DLD1 (cell line): ENCODE measurements around the gene PGA4.
"Not testable (repeated sequence)": the region's sequence is repeated elsewhere in the genome, so short reads cannot be mapped to it uniquely, and the experiment has no call there.

Source experiments
- in situ Hi-C: cut with HindIII; loops from 2 replicates; pipeline ENCODE4 v1.10.0; 2017; ENCODE audit warnings: low sequenced_read_pairs

PGA4 gene

DNA sequence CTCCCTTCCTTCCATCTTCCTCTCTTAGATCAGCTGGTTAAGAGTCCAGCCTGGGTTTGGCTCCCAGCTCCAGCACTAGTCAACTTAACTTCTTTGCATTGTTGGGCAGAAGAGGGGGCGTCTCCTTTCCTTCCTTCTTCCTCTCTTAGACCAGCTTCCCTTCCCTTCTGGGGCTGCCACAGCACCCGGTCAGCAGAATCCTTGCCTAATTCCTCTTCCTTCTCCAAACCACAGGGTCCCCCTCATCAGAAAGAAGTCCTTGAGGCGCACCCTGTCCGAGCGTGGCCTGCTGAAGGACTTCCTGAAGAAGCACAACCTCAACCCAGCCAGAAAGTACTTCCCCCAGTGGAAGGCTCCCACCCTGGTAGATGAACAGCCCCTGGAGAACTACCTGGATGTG lies 18.3 kb upstream of the PGA4 start:
- in situ Hi-C loops: not testable (repeated sequence)

DNA sequence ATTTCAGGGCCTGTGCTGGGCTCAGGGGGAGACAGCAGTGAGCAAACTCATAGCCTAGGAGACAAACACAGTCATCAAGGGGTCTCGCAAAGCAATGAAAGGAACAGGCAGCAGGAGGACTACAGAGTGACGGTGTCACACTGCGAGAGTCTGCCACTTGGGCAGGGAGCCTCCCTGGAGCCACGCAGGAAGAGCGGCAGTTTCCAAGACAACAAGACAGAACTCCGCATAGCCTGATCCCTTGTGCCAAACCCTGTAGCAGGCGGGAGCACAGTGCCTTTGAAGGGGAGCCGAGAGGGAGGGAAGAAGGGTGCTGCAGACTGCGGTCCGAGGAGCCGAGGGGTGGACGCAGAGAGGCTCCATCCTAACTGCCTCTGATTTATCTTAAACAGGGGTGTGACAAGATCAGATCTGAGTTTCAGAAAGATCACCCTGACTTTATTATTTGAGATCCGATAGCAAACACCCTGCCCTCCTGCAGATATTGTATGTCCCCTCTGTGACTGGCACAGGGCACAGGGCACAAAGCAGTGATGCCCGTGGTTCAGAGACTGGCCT lies 17.6 kb upstream of the PGA4 start:
- in situ Hi-C loops: not testable (repeated sequence)

DNA sequence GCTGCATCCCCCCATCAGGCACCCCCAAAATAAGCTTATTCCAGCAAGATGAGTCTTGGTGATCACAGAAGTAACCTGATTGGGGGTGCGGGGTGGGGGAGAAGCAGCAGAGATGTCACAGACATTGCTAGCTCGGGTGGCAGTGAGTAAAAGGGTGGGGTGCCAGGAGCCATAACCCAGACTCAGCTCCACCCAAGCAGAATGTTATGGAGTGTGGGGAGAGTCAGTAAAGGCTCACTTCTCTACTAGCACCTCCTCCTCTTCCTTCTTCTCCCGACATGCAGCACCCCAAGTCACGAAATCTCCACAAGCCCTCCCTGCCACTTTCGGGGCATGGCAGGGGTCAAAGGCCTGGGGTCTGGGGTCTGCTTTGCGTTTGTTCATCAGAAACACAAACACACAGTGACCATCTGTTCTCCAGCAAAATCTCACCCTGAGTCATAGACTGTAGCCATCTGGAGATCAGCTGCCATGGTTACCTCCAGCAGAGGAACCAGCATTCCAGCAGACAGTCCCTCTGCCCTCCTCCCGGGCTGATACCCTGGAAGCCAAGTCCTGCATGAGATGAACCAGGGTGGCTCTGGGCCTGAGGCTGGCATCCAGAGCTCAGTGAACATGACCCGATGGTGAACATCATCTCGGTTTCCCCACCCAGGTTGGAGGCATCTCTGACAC lies 14.4 kb upstream of the PGA4 start:
- in situ Hi-C loops: not testable (repeated sequence)

DNA sequence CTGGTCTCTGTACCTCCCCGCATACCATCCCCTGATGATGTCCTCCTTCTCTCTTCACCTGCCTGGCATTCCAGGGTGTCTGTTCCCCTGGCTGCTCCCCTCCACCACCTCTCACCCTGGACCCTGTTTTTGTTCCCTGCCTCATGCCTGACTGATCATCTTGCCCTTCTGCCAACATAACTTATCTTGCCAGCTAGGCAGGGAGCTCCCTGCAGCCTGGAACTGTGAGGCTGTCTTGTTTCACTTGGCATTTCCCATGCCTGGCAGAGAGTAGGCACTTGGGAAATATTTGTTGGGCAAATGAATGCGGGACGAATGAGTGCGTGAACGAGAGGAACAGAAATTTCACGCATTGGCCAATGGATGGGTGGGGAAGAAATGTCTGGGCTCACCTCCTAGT lies 11.5 kb upstream of the PGA4 start:
- in situ Hi-C loops: not testable (repeated sequence)

DNA sequence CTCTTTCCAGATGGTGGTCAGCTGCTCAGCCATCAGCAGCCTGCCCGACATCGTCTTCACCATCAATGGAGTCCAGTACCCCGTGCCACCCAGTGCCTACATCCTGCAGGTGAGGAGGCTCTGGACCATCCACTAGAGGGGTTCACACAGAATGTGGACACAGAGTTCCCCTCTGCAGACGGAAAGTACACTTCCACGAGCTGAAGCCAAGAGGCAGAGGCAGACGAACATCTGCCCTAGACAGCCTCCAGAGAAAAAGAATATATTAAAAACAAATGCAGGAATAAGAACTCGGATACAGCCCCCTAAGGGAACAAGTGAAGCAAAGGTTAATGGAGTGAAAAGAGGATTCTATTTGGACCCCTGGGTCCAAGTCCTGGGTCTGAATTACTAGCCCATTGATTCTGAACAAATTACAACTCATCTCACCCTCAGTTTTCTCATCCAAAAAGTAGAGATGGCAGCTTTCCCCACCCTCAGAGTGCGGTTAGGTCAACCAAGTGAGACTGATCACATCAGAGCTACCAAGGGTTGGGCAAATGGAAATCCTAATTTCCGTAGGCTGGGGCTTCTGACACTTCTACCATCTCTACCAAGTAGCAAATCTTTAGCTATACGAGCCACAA lies 10.7 kb upstream of the PGA4 start:
- in situ Hi-C loops: not testable (repeated sequence)

DNA sequence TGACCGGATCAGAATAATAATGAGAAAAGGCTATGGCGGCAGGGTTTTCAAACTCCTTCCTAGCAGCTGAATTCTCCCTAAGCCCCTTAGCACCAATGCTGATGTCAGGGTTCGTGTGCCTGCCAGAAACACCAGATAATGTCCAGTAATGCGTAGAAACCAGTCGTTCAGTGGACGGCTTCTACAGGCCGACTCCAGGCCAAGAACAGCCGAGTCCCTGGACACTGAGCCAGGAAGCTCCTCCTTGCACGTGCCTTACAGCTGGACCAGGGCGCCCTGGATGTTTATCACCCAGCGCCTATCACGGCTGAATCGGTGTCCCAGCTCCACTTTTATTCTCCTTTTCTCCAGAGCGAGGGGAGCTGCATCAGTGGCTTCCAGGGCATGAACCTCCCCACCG lies 9.9 kb upstream of the PGA4 start:
- in situ Hi-C loops: not testable (repeated sequence)

DNA sequence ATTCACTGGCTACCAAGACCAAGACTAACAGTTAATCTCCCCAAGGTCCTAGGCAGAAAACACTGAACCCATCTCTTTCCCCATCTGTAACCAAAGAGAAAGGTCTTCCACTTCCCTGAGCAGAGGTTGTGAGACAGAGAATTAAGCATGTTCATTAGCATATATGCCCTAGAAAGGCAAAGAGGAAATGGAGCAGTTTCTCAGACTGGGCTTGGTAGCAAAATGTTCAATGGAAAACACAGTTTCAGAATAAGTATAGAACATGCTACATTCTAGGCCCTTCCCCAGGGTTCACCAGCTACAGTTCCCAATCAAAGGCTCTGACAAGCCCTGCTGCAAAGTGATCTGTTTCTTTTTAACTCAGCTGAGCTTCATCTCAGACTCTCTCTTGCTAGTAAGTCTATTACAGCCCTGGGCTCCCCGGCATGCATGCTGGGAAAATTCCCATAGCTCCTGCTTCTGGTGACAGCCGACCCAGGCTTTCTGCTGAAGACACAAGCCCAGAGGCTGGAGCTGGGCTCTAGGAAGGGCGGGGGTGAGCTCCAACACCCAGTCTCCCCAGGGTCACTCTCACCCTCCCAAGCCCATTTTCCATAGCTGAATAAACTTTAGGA lies 8.3 kb upstream of the PGA4 start:
- in situ Hi-C loops: not testable (repeated sequence)

DNA sequence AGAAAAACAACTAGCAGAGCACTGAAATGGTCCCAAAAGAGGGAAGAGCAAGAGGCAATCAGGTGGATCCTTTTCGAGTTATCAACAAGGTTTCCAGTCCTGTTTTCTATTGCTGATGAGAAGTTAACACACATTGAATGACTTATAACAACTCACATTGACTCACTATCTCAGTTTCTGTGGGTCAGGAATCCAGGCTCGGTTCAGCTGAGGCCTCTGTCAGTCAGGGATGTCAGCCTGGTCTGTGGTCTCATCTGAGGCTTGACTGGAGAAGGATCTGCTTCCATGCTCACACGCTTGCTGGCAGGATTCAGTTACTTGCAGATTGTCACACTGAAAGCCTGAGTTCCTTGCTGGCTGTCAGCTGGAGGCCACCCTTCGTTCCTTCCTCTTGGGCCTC lies 3.8 kb upstream of the PGA4 start:
- in situ Hi-C loops: not testable (repeated sequence)

DNA sequence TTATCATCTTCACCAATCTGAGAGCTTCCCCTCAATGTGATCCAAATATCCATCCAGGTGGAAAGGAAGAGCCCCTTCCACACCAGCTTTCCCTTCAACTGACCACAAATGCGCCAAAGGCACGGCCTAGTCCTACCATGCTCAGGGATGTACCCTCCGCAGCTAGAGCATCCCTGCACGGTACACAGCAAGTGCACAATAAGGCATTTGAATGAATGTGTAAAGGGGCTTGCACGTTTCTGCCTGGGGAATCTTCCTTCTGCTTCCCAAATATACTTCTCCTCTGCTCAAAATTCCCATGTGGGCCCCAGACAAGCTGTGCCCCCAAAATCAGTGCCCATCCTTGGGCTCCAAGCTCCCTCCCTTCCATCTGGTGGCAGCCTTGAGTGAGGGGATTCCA lies 3.1 kb upstream of the PGA4 start:
- in situ Hi-C loops: not testable (repeated sequence)

DNA sequence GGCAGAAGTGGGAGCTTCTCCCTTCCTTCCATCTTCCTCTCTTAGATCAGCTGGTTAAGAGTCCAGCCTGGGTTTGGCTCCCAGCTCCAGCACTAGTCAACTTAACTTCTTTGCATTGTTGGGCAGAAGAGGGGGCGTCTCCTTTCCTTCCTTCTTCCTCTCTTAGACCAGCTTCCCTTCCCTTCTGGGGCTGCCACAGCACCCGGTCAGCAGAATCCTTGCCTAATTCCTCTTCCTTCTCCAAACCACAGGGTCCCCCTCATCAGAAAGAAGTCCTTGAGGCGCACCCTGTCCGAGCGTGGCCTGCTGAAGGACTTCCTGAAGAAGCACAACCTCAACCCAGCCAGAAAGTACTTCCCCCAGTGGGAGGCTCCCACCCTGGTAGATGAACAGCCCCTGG lies 545 bp downstream of the PGA4 start:
- in situ Hi-C loops: not testable (repeated sequence)

DNA sequence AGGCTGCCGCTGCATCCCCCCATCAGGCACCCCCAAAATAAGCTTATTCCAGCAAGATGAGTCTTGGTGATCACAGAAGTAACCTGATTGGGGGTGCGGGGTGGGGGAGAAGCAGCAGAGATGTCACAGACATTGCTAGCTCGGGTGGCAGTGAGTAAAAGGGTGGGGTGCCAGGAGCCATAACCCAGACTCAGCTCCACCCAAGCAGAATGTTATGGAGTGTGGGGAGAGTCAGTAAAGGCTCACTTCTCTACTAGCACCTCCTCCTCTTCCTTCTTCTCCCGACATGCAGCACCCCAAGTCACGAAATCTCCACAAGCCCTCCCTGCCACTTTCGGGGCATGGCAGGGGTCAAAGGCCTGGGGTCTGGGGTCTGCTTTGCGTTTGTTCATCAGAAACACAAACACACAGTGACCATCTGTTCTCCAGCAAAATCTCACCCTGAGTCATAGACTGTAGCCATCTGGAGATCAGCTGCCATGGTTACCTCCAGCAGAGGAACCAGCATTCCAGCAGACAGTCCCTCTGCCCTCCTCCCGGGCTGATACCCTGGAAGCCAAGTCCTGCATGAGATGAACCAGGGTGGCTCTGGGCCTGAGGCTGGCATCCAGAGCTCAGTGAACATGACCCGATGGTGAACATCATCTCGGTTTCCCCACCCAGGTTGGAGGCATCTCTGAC lies 4.5 kb downstream of the PGA4 start:
- in situ Hi-C loops: not testable (repeated sequence)

DNA sequence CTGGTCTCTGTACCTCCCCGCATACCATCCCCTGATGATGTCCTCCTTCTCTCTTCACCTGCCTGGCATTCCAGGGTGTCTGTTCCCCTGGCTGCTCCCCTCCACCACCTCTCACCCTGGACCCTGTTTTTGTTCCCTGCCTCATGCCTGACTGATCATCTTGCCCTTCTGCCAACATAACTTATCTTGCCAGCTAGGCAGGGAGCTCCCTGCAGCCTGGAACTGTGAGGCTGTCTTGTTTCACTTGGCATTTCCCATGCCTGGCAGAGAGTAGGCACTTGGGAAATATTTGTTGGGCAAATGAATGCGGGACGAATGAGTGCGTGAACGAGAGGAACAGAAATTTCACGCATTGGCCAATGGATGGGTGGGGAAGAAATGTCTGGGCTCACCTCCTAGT lies 7.3 kb downstream of the PGA4 start:
- in situ Hi-C loops: not testable (repeated sequence)

DNA sequence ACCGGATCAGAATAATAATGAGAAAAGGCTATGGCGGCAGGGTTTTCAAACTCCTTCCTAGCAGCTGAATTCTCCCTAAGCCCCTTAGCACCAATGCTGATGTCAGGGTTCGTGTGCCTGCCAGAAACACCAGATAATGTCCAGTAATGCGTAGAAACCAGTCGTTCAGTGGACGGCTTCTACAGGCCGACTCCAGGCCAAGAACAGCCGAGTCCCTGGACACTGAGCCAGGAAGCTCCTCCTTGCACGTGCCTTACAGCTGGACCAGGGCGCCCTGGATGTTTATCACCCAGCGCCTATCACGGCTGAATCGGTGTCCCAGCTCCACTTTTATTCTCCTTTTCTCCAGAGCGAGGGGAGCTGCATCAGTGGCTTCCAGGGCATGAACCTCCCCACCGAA lies 8.9 kb downstream of the PGA4 start:
- in situ Hi-C loops: not testable (repeated sequence)

DNA sequence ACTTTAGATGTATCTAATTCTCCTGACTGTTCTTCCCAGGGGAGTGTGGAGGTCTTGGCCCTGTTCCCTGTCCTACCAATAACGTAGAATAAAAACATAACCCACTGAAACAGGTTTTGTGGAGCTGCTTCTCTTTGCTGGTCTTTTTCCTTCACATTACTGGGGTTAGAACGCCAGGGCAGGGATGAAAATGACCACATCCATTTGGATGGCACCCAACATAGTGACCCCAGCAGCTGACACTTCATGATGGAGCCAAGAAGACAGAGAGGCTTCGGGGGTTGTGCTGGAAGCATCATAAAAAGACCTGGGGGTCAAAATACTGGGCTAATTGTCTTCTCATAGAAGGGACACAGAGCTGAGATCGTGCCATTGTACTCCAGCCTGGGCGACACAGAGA lies 9.4 kb downstream of the PGA4 start:
- in situ Hi-C loops: not testable (repeated sequence)

DNA sequence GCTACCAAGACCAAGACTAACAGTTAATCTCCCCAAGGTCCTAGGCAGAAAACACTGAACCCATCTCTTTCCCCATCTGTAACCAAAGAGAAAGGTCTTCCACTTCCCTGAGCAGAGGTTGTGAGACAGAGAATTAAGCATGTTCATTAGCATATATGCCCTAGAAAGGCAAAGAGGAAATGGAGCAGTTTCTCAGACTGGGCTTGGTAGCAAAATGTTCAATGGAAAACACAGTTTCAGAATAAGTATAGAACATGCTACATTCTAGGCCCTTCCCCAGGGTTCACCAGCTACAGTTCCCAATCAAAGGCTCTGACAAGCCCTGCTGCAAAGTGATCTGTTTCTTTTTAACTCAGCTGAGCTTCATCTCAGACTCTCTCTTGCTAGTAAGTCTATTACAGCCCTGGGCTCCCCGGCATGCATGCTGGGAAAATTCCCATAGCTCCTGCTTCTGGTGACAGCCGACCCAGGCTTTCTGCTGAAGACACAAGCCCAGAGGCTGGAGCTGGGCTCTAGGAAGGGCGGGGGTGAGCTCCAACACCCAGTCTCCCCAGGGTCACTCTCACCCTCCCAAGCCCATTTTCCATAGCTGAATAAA lies 10.5 kb downstream of the PGA4 start:
- in situ Hi-C loops: not testable (repeated sequence)

DNA sequence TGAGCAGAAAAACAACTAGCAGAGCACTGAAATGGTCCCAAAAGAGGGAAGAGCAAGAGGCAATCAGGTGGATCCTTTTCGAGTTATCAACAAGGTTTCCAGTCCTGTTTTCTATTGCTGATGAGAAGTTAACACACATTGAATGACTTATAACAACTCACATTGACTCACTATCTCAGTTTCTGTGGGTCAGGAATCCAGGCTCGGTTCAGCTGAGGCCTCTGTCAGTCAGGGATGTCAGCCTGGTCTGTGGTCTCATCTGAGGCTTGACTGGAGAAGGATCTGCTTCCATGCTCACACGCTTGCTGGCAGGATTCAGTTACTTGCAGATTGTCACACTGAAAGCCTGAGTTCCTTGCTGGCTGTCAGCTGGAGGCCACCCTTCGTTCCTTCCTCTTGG lies 15.0 kb downstream of the PGA4 start:
- in situ Hi-C loops: not testable (repeated sequence)

DNA sequence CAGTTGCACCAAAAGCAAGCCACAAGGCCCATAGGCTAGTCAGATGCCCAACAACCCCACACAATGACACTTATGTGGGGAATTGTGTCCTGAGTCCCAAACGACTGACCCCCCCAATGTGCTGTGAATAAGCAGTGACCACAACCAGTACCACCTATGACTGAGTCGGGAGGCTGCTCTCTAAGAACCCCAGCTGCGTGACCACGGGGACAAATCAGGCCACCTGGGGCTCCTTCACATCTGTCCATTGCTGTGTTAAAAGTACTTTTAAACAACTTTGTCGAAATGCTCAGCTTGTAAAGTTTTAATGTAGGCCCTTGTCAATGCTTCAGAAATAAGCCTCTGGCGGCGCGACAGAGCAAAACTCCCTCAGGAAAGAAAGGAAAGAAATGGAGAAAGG lies 18.1 kb downstream of the PGA4 start:
- in situ Hi-C loops: not testable (repeated sequence)

DNA sequence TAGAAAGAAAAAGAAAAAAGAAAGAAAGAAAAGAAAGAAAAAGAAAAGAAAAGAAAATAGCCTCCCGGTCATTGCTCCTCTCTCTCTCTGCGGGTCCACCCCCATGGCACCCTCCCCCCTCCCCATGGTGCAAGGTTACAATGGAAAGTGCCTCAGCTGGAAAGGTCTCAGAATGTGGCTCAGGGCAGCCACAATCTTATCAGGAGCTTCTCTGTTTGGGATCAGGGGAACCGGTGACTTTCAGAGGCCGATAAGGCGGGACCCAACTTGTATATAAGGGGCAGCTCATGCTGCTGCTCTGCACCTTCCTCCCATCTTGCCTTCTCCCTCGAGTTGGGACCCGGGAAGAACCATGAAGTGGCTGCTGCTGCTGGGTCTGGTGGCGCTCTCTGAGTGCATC lies 18.7 kb downstream of the PGA4 start, which contains the start of gene PGA5:
Gene PGA5, plus strand, starts transcription at position 301 of the 400 bp plus-strand sequence. Its CDS starts 52 bp downstream, at position 353.
- in situ Hi-C loops: not testable (repeated sequence)

DNA sequence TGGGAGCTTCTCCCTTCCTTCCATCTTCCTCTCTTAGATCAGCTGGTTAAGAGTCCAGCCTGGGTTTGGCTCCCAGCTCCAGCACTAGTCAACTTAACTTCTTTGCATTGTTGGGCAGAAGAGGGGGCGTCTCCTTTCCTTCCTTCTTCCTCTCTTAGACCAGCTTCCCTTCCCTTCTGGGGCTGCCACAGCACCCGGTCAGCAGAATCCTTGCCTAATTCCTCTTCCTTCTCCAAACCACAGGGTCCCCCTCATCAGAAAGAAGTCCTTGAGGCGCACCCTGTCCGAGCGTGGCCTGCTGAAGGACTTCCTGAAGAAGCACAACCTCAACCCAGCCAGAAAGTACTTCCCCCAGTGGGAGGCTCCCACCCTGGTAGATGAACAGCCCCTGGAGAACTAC lies 19.4 kb downstream of the PGA4 start:
- in situ Hi-C loops: not testable (repeated sequence)

DNA sequence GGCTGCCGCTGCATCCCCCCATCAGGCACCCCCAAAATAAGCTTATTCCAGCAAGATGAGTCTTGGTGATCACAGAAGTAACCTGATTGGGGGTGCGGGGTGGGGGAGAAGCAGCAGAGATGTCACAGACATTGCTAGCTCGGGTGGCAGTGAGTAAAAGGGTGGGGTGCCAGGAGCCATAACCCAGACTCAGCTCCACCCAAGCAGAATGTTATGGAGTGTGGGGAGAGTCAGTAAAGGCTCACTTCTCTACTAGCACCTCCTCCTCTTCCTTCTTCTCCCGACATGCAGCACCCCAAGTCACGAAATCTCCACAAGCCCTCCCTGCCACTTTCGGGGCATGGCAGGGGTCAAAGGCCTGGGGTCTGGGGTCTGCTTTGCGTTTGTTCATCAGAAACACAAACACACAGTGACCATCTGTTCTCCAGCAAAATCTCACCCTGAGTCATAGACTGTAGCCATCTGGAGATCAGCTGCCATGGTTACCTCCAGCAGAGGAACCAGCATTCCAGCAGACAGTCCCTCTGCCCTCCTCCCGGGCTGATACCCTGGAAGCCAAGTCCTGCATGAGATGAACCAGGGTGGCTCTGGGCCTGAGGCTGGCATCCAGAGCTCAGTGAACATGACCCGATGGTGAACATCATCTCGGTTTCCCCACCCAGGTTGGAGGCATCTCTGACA lies 23.3 kb downstream of the PGA4 start:
- in situ Hi-C loops: not testable (repeated sequence)
